ENCODE results near the gene PXN.

Gene PXN

GRCh38 chr12:120175537-120175936, 90.0 kb downstream of the PXN start:
- no peak for DNase-seq (ENCODE audit: low read depth in 2 of 2)

- no peak for DNase-seq (ENCODE audit: low read depth in 2 of 2)
These were observed 90.5 kb downstream of the PXN start for GRCh38 chr12:120175062-120175461.

- no peak for DNase-seq (ENCODE audit: low read depth in 2 of 2)
These were observed 93.5 kb downstream of the PXN start for GRCh38 chr12:120172053-120172452.

- DNase-seq (ENCODE audit: low read depth in 2 of 2) = no peak
These were observed 94.9 kb downstream of the PXN start for GRCh38 chr12:120170631-120171030.

- no peak for DNase-seq (ENCODE audit: low read depth in 2 of 2)
These were observed 95.6 kb downstream of the PXN start for GRCh38 chr12:120169946-120170345.

- no peak for DNase-seq (ENCODE audit: low read depth in 2 of 2)
These were observed 97.2 kb downstream of the PXN start for GRCh38 chr12:120168337-120168736.

GRCh38 chr12:120167529-120168095, 97.9 kb downstream of the PXN start:
- DNase-seq (ENCODE audit: low read depth in 2 of 2) = no peak

- DNase-seq (ENCODE audit: low read depth in 2 of 2) = no peak
These were observed 101.2 kb downstream of the PXN start for GRCh38 chr12:120164293-120164692.

- no peak for DNase-seq (ENCODE audit: low read depth in 2 of 2)
These were observed 102.8 kb downstream of the PXN start for GRCh38 chr12:120162763-120163162.

GRCh38 chr12:120161852-120162251, 103.7 kb downstream of the PXN start:
- DNase-seq (ENCODE audit: low read depth in 2 of 2) = no peak
